Stimulated activated CD4-positive, alpha-beta T cell treated with anti-CD3 and anti-CD28 coated beads, Interleukin-15, amount 100 ng/mL, for 1 hour (primary cell): ENCODE data around the gene CTNNB1.
A peak's percentile ranks its signal among the peaks of the same experiment; 100 is the strongest.

Experiments
- DNase-seq, 2 donors: peaks; one replicate each; pipeline ENCODE4 v3.0.0-alpha.2; 2020; ENCODE audit warnings: low read depth in 1 of 2, low spot score in 1 of 2

CTNNB1 gene

GRCh38 chr3:41198950-41199865 is at the start of gene CTNNB1:
CTNNB1 (plus strand) TSS chr3:41199505; CDS start chr3:41224069, 24,564 bp downstream.
- DNase-seq = peak; percentile 82 to 88

- no peak for DNase-seq
Measured at GRCh38 chr3:41155834-41156233, 43.5 kb upstream of the CTNNB1 start.

- DNase-seq = no peak
Measured at GRCh38 chr3:41158947-41159346, 40.4 kb upstream of the CTNNB1 start.

- DNase-seq = no peak
Measured at GRCh38 chr3:41159588-41160189, 39.6 kb upstream of the CTNNB1 start.

- DNase-seq = no peak
Measured at GRCh38 chr3:41162541-41162940, 36.8 kb upstream of the CTNNB1 start.

- DNase-seq = no peak
Measured at GRCh38 chr3:41163006-41163405, 36.3 kb upstream of the CTNNB1 start.

GRCh38 chr3:41163421-41163820 is 35.9 kb upstream of the CTNNB1 start:
- no peak for DNase-seq

GRCh38 chr3:41164777-41165176 is 34.5 kb upstream of the CTNNB1 start:
- DNase-seq = no peak

- no peak for DNase-seq
Measured at GRCh38 chr3:41167722-41168497, 31.4 kb upstream of the CTNNB1 start.

- no peak for DNase-seq
Measured at GRCh38 chr3:41169023-41169422, 30.3 kb upstream of the CTNNB1 start.

- DNase-seq = no peak
Measured at GRCh38 chr3:41173926-41174885, 25.1 kb upstream of the CTNNB1 start.

GRCh38 chr3:41175365-41175764 is 23.9 kb upstream of the CTNNB1 start:
- DNase-seq = no peak

- DNase-seq = no peak
Measured at GRCh38 chr3:41176596-41176995, 22.7 kb upstream of the CTNNB1 start.

- no peak for DNase-seq
Measured at GRCh38 chr3:41178576-41178975, 20.7 kb upstream of the CTNNB1 start.

GRCh38 chr3:41180396-41180795 is 18.9 kb upstream of the CTNNB1 start:
- no peak for DNase-seq

GRCh38 chr3:41182504-41183059 is 16.7 kb upstream of the CTNNB1 start:
- no peak for DNase-seq

GRCh38 chr3:41184394-41184793 is 14.9 kb upstream of the CTNNB1 start:
- no peak for DNase-seq

GRCh38 chr3:41186297-41186696 is 13.0 kb upstream of the CTNNB1 start:
- no peak for DNase-seq

GRCh38 chr3:41188306-41188705 is 11.0 kb upstream of the CTNNB1 start:
- DNase-seq = no peak
